Stimulated activated CD4-positive, alpha-beta T cell treated with anti-CD3 and anti-CD28 coated beads, Interleukin-4, amount 100 ng/mL, for 48 hours (primary cell): ENCODE results near the gene TF.

Experiments used
- DNase-seq, 2 donors: peaks; one replicate each; pipeline ENCODE4 v3.0.0-alpha.2; 2020; ENCODE audit warnings: low read depth in 2 of 2

Gene TF

GRCh38 chr3:133836497-133837158 is 90.4 kb downstream of the TF start:
- no peak for DNase-seq

- no peak for DNase-seq
Observed at GRCh38 chr3:133837487-133838295, 91.5 kb downstream of the TF start.

- no peak for DNase-seq
Observed at GRCh38 chr3:133838296-133838789, 92.2 kb downstream of the TF start.

GRCh38 chr3:133838916-133839800 is 93.0 kb downstream of the TF start:
- DNase-seq, result no peak

- DNase-seq, result no peak
Observed at GRCh38 chr3:133840055-133840737, 94.0 kb downstream of the TF start.

- no peak for DNase-seq
Observed at GRCh38 chr3:133840767-133841166, 94.6 kb downstream of the TF start.

- DNase-seq, result no peak
Observed at GRCh38 chr3:133841196-133841595, 95.0 kb downstream of the TF start.

GRCh38 chr3:133842158-133842557 is 96.0 kb downstream of the TF start:
- DNase-seq, result no peak

GRCh38 chr3:133843634-133844033 is 97.4 kb downstream of the TF start:
- no peak for DNase-seq

GRCh38 chr3:133845127-133845526 is 98.9 kb downstream of the TF start:
- no peak for DNase-seq
